Kasumi-1 (cell line): ENCODE data around the gene AFAP1L1.
"Not testable (repeated sequence)": the region's sequence is repeated elsewhere in the genome, so short reads cannot be mapped to it uniquely, and the experiment has no call there.

Experiments
- DNase-seq, 2 experiments: peaks; one replicate each; lab custom pipeline; 2025; lab: John Stamatoyannopoulos, UW

AFAP1L1 gene

GRCh38 chr5:149261246-149261645 lies 10.4 kb upstream of the AFAP1L1 start:
- DNase-seq = peak; percentile 4 to 14

GRCh38 chr5:149262315-149262714 lies 9.3 kb upstream of the AFAP1L1 start:
- DNase-seq = no peak

GRCh38 chr5:149264439-149265067 lies 7.1 kb upstream of the AFAP1L1 start:
- DNase-seq = no peak

GRCh38 chr5:149265068-149265465 lies 6.6 kb upstream of the AFAP1L1 start:
- DNase-seq = no peak

- DNase-seq = peak; percentile 23 to 47
Measured at GRCh38 chr5:149265597-149265996, 6.1 kb upstream of the AFAP1L1 start.

- no peak for DNase-seq
Measured at GRCh38 chr5:149267241-149267973, 4.3 kb upstream of the AFAP1L1 start.

GRCh38 chr5:149268928-149269557 lies 2.6 kb upstream of the AFAP1L1 start:
- peak; percentile 78 to 85 for DNase-seq

GRCh38 chr5:149271195-149271715 lies 404 bp upstream of the AFAP1L1 start:
- no peak for DNase-seq

- DNase-seq = not testable (repeated sequence)
Measured at GRCh38 chr5:149272781-149273180, 1.1 kb downstream of the AFAP1L1 start.

- DNase-seq = no peak
Measured at GRCh38 chr5:149273237-149273636, 1.6 kb downstream of the AFAP1L1 start.

GRCh38 chr5:149273950-149274349 lies 2.3 kb downstream of the AFAP1L1 start:
- no peak for DNase-seq

- DNase-seq = no peak
Measured at GRCh38 chr5:149274939-149275338, 3.3 kb downstream of the AFAP1L1 start.

GRCh38 chr5:149277801-149278200 lies 6.1 kb downstream of the AFAP1L1 start:
- DNase-seq = no peak

GRCh38 chr5:149278451-149279210 lies 7.0 kb downstream of the AFAP1L1 start:
- no peak for DNase-seq

GRCh38 chr5:149279661-149280060 lies 8.0 kb downstream of the AFAP1L1 start:
- no peak for DNase-seq

GRCh38 chr5:149280124-149280523 lies 8.5 kb downstream of the AFAP1L1 start:
- DNase-seq = no peak

- DNase-seq = no peak
Measured at GRCh38 chr5:149280802-149281201, 9.1 kb downstream of the AFAP1L1 start.

GRCh38 chr5:149282027-149282965 lies 10.6 kb downstream of the AFAP1L1 start:
- no peak for DNase-seq

- DNase-seq = no peak
Measured at GRCh38 chr5:149282966-149283332, 11.3 kb downstream of the AFAP1L1 start.

GRCh38 chr5:149283626-149284480 lies 12.2 kb downstream of the AFAP1L1 start:
- DNase-seq = no peak
